Measurements from ENCODE around the gene TBC1D10B. TPM values are rescaled to one million over a fixed set of nuclear protein-coding genes. Genes with fewer than 3 reads are reported as not detected.

TBC1D10B gene
- total and polyA plus RNA-seq, 2 of the 8 experiments (the other 6 are each of a cell fraction or from before 2014, with no cell fraction given) = 15.4 to 28.6 TPM

DNA sequence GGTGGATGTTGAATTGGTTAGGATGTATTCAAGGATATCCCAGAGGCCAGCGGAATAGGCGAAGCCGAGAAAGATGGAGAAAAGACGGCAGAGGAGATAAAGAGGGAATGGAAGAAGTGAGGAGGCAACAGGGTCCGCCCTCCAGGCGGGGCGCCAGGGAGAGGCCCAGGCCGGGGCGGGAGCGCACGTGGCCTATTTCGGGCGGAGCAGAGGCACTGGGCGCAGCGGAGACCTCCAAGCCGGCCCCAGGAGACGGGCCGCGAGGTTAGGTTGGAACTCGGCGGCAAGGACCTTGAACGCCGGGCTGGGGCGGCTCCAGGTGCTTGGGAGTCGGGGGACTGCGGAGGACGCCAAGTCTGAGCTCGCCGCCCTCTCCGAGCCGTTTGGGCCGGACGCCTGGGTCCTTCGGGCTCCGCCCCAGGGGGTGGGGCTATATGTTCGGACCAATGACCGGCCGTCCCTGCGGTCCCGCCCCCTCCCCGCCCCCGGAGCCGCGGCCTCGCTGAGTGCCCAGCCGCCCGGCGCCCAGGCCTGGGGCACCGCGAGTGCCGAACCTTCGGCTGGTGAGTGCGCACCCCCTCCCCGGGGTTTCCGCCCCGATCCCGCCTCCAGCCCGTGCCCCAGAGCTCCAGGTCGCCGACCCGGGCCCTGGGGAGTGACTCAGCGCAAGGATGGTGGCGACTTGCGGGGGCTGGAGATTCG is 37.0 kb upstream of the TBC1D10B start, which contains the start of gene ZNF771 (continued):
- TF ChIP-seq, protein P1, sequence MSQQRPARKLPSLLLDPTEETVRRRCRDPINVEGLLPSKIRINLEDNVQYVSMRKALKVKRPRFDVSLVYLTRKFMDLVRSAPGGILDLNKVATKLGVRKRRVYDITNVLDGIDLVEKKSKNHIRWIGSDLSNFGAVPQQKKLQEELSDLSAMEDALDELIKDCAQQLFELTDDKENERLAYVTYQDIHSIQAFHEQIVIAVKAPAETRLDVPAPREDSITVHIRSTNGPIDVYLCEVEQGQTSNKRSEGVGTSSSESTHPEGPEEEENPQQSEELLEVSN (IDR thresholded peaks at IDR 0.05) = peak; percentile 70
- no peak for TF ChIP-seq JUN (IDR thresholded peaks at IDR 0.05; ENCODE audit: low read depth, low read length)
- TF ChIP-seq SIX5 (IDR thresholded peaks at IDR 0.05; ENCODE audit: low read depth, low read length) = no peak
- no peak for TF ChIP-seq SRF (IDR thresholded peaks at IDR 0.05; ENCODE audit: low read depth, low read length)
- TF ChIP-seq SIRT6 (IDR thresholded peaks at IDR 0.05; ENCODE audit: low read length) = no peak
- TF ChIP-seq JUND (IDR thresholded peaks at IDR 0.05; ENCODE audit: low read length) = no peak
- TF ChIP-seq TBP (IDR thresholded peaks at IDR 0.05; ENCODE audit: low read depth, low read length) = peak; percentile 92
- TF ChIP-seq, protein P2, sequence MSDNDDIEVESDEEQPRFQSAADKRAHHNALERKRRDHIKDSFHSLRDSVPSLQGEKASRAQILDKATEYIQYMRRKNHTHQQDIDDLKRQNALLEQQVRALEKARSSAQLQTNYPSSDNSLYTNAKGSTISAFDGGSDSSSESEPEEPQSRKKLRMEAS (IDR thresholded peaks at IDR 0.05) = peak; percentile 91
- peak; percentile 87 for TF ChIP-seq SP1 (IDR thresholded peaks at IDR 0.05; ENCODE audit: low read depth, low read length)
- no peak for TF ChIP-seq BACH1 (IDR thresholded peaks at IDR 0.05; ENCODE audit: low read length)
- TF ChIP-seq TCF12 (IDR thresholded peaks at IDR 0.05; ENCODE audit: low read depth, low read length) = no peak
- 0 out of 2 replicates have a peak, but pooled peaks have one; percentile 28 for TF ChIP-seq FOSL1 (IDR thresholded peaks at IDR 0.05; ENCODE audit: insufficient read depth, low read depth, low read length)
- no peak for TF ChIP-seq HDAC6 (IDR thresholded peaks at IDR 0.05; ENCODE audit: low read depth, low read length)
- TF ChIP-seq SIN3A (conservative IDR thresholded peaks at IDR 0.05 in 1 of 2, IDR thresholded peaks at IDR 0.05 in 1 of 2; ENCODE audit: low read depth in 1 of 2, low read length in 2 of 2) = peak in 1 of 2 experiments; percentile 54; a peak in 1 of 4 replicates
- peak; percentile 98 for TF ChIP-seq TAF1 (IDR thresholded peaks at IDR 0.05; ENCODE audit: low read depth, low read length)
- no peak for TF ChIP-seq CTBP2 (IDR thresholded peaks at IDR 0.05; ENCODE audit: borderline replicate concordance, insufficient read depth, insufficient read length, low read length)
- TF ChIP-seq EP300 (IDR thresholded peaks at IDR 0.05; ENCODE audit: borderline replicate concordance in 1 of 2, low read depth in 2 of 2, low read length in 2 of 2) = no peak
- TF ChIP-seq EGR1 (IDR thresholded peaks at IDR 0.05; ENCODE audit: borderline replicate concordance, low read depth, low read length) = peak; percentile 62; the same call in 1 of the 2 replicates
- TF ChIP-seq POLR2A (IDR thresholded peaks at IDR 0.05; ENCODE audit: control extremely low read depth in 1 of 2, low read depth in 2 of 2, low read length in 2 of 2) = peak; percentile 65 to 92
- TF ChIP-seq POLR2AphosphoS5 (IDR thresholded peaks at IDR 0.05; ENCODE audit: low read depth, low read length) = peak; percentile 74
- peak; percentile 4; the same call in 1 of the 2 replicates for TF ChIP-seq YY1 (IDR thresholded peaks at IDR 0.05; ENCODE audit: low read depth, low read length)
- no peak for TF ChIP-seq NANOG (IDR thresholded peaks at IDR 0.05; ENCODE audit: insufficient read depth, low read depth, low read length, poor library complexity, severe bottlenecking)
- peak; percentile 85 for TF ChIP-seq PHF8 (conservative IDR thresholded peaks at IDR 0.05; ENCODE audit: low read depth, low read length)
- 0 out of 4 replicates have a peak, but pooled peaks of 1 of the 2 experiments have one; percentile 7 for TF ChIP-seq RAD21 (IDR thresholded peaks at IDR 0.05 in 1 of 2, conservative IDR thresholded peaks at IDR 0.05 in 1 of 2; ENCODE audit: low read depth in 2 of 2, low read length in 2 of 2)
